HG03103 (cell line): Measurements from ENCODE around the gene SLC35B1.
A peak's percentile ranks its signal among the peaks of the same experiment; 100 is the strongest.

Experiments used
- ATAC-seq: cut with Tn5 transposase; IDR thresholded peaks from one replicate; pipeline ENCODE4 v1.9.1; 2021; ENCODE audit warnings: low read depth; ENCODE audit not compliant: unreplicated experiment

Gene SLC35B1

GRCh38 chr17:49703557-49704277, 4.0 kb downstream of the SLC35B1 start:
- ATAC-seq, result no peak

GRCh38 chr17:49700960-49701359, 6.8 kb downstream of the SLC35B1 start:
- ATAC-seq, result no peak

DNA sequence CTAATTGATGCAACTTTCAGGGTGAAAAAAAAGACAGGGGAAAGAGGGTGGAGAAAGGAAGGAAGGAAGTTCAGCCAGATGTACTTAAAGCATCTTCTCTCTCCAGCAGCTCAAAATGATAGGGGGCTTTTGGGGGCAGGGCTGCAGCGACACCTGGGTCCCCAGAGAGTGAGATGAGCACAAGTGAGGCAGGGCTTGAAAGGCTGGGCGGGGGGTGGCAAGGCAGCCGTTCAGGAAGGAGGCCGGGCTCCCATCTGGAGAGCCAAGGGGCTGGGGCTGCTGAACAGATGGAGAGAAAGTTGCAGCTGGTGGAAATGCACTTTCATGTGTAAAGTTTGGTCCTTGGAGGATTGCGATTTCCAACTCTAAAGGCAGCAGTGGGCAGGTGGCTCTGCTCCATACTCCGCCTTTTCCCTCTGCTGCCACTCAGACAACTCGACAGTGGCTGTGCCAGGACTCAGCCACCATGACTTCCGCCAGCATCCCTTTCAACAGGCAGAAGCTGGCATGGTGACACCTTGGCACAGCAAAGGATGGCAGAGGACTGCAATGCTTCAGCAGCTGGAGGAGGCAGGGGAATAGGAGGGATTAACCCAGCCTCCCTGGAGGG, 7.7 kb downstream of the SLC35B1 start:
- no peak for ATAC-seq

- ATAC-seq, result no peak
These were observed 9.8 kb downstream of the SLC35B1 start for GRCh38 chr17:49698005-49698404.

GRCh38 chr17:49696233-49696761, 11.5 kb downstream of the SLC35B1 start:
- ATAC-seq, result no peak

DNA sequence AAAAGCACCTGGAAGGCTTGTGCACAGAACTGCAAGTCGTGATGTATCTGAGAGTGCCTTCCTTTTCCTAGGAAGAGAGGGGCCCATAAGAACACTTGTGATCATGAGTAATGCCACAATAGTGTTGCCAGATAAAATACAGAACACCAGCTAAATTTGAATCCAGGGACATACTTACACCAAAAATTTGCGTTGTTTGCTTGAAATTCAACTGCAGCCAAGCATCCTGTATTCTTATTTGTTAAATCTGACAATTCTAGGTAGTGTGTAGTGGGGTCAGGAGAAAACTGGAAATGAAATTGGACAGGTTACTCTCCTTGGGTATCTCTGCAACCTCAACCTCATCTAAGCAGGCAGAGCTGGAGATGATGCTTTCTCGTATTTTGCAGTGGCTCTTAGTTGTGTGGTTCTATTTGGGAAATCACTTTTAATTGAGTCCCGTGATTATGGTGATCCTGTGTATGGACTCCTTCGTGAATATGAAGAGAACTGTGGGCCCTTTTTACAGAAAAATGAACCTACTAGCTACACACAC, 12.0 kb downstream of the SLC35B1 start:
- ATAC-seq, result no peak

DNA sequence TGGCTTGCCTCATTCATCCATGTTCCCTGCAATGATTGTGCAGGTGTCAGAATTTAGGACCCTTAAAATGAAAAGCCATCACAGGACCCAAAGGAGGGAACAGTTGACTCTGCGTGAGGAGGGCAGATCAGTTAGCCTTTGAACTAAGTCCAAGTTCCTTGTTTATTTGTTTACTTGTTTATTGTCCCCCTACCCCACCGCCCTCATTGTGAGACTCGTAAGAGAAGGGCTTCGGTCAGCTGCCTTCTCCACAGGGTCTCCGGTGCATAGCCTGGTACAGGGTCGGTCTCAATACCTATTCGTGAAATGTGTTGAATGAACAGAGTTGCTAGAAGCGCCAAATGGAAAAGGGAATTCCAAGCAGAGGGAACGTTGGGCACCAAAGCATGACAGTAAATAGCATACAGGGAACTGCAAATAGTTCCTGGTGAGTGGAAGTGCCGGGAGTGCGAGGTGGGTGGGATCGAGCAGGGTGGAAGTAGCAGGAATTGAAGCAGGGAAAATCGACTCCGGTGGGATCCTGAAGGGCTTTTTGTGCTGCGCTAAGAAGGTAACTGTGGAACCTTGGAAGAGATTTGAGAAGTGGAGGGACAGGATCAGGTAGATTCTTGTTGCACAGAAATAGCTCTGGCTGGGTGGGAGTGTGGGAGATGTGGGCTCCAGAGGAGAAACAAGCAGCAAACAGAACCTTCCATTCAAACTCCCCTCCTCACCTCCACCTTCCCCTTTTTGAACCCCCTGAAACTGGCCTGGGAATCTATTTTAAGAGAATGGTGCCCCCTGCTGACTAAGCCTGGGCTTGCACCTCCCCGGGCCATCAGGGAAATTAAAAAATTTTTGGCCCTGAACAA, 12.7 kb downstream of the SLC35B1 start:
- ATAC-seq, result no peak

DNA sequence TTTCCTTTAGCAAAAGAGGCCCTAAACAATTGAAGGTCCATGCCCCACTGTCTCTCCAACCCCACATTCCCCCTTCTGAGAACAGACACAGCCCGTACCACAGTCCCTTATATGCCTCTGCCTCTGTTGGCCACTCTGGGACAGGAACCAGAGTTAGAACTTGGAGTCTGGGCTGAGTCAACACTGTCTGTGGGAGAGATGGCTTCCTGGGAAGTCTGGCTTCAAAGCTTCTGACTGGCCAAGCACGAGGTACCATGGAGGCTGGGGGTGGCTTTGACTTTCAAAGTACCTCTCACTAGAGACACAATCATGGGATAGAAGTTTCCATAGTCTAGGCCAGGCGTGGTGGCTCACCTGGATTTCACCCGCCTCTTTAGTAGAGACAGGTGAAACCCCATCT, 15.0 kb downstream of the SLC35B1 start:
- no peak for ATAC-seq

- ATAC-seq, result no peak
These were observed 16.0 kb downstream of the SLC35B1 start for GRCh38 chr17:49691677-49692191.

GRCh38 chr17:49691086-49691676, 16.6 kb downstream of the SLC35B1 start:
- ATAC-seq, result no peak

GRCh38 chr17:49690256-49690655, 17.5 kb downstream of the SLC35B1 start:
- ATAC-seq, result no peak

DNA sequence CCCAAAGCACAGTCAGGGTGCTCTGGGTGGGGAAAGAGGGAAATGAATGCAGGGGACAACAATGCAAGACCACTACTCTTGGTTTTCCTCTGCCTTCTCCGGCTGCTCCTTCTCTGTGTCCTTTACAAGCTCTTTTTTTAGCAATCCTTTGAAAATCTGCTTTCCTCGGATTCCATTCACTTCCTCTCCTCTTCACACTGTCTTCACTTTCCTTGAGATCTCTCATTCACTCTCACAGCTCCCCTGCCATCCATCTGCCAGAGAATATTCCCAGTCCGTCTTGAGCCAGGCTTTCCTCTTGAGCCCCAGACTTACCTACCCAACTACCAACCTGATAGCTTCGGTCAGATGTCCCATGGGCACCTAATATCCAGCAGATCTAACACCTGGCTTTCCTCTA, 18.9 kb downstream of the SLC35B1 start:
- ATAC-seq, result no peak

- no peak for ATAC-seq
These were observed 19.8 kb downstream of the SLC35B1 start for GRCh38 chr17:49687878-49688491.

GRCh38 chr17:49681106-49681979, 26.4 kb downstream of the SLC35B1 start:
- no peak for ATAC-seq

DNA sequence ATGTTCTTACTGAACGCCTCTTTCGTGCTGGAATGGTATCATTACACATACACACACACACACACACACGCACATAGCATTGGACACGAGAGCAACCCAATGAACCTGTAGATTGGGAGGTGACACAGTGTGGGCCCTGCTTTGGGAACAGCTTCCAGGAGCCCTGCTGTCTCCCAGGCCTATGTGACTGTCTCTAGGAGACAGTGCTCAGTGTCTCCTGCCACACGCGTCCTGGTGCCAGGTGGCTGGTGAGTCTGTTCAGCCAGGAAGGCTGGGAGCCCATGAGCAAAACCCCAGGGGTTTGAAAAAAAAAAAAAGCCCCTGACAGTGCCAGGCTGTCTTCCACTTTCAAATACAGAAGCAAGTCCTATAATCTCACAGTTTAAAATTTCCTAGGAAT, 27.4 kb downstream of the SLC35B1 start:
- no peak for ATAC-seq

GRCh38 chr17:49677933-49678847, 29.6 kb downstream of the SLC35B1 start, which contains the start of gene SPOP:
TSS of gene SPOP (minus strand) at chr17:49678097. CDS start at chr17:49622810, 55,287 bp downstream.
- peak; percentile 62 for ATAC-seq

DNA sequence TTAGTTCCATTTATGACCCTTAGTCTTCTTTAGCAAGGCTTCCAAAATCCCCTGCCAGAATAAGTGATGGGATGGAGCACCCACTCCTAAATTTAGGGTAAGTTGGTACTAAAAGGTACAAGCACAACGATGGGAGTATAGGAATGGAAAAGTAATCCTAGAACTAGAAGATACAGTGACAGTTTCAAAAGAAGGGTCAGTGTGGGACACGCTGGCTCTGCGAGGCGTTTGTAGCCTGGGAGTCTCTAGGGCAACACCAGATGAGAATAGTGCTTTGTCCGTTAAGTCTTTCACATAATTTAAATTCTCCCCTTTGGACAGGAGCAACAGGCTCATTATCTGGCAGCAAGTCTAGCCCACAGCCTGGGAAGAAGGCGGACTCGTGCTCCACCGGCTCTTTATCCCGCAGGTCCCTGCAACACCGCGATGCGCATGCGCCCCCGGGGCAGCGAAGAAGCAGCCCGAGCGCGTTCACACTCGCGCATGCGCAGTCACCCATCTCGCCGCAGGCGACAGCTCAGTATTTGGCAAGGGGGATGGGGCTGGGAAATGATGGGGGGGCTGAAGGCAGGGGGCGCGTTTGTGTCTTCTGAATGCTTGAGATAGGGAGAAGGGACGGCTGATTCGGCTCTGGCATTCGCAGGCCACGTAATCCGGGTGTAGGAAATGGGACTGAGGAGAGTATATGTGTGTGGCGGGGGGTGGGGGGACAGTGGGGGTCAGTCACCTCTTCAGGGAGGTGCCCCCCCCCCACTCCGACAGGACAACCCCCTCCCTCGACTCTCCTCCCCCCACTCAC, 30.4 kb downstream of the SLC35B1 start:
- ATAC-seq, result peak; percentile 35
